ENCODE data around the gene EPAS1.

Gene EPAS1

GRCh38 chr2:46411985-46412384 lies 114.8 kb downstream of the EPAS1 start:
- Histone ChIP-seq H3K4me1 (ENCODE audit: insufficient read depth, poor library complexity, severe bottlenecking) (peaks cover 30% of the 10 kb centered on the region), H3K9me3 (ENCODE audit: severe bottlenecking) (peaks cover 3% of the 10 kb centered on the region)
- DNase-seq (ENCODE audit: low spot score): no peak

GRCh38 chr2:46413111-46413510 lies 115.9 kb downstream of the EPAS1 start:
- H3K4me1 ChIP-seq (ENCODE audit: insufficient read depth, poor library complexity, severe bottlenecking): peaks cover 30% of the 10 kb centered on the region

More at GRCh38 chr2:46411985-46412384, 114.8 kb downstream of the EPAS1 start:
- no peaks in the 10 kb centered on the region for H3K27me3 ChIP-seq (ENCODE audit: insufficient read depth, poor library complexity, severe bottlenecking)
- no peak for ATAC-seq (ENCODE audit: low read depth)
- H3K4me3 ChIP-seq (ENCODE audit: severe bottlenecking): no peak overlapping the region
- no peaks in the 10 kb centered on the region for H3K36me3 ChIP-seq (ENCODE audit: low read depth)
- H3K27ac ChIP-seq (ENCODE audit: poor library complexity, severe bottlenecking): peak overlapping the region; percentile 31
- TF ChIP-seq CTCF (IDR thresholded peaks at IDR 0.05; ENCODE audit: poor library complexity, severe bottlenecking): no peak

GRCh38 chr2:46413631-46414030 lies 116.4 kb downstream of the EPAS1 start:
- no peak overlapping the region for H3K4me3 ChIP-seq (ENCODE audit: severe bottlenecking)
- no peak overlapping the region for H3K27ac ChIP-seq (ENCODE audit: poor library complexity, severe bottlenecking)
- DNase-seq (ENCODE audit: low spot score) (no peak), ATAC-seq (ENCODE audit: low read depth) (no peak)
- no peaks in the 10 kb centered on the region for H3K36me3 ChIP-seq (ENCODE audit: low read depth)
- no peaks in the 10 kb centered on the region for H3K27me3 ChIP-seq (ENCODE audit: insufficient read depth, poor library complexity, severe bottlenecking)
- H3K4me1 ChIP-seq (ENCODE audit: insufficient read depth, poor library complexity, severe bottlenecking): peaks cover 24% of the 10 kb centered on the region
- H3K9me3 ChIP-seq (ENCODE audit: severe bottlenecking): peaks cover 9% of the 10 kb centered on the region
- no peak for TF ChIP-seq CTCF (IDR thresholded peaks at IDR 0.05; ENCODE audit: poor library complexity, severe bottlenecking)

More at GRCh38 chr2:46413111-46413510, 115.9 kb downstream of the EPAS1 start:
- Histone ChIP-seq H3K9me3 (ENCODE audit: severe bottlenecking) (peaks cover 9% of the 10 kb centered on the region), H3K27ac (ENCODE audit: poor library complexity, severe bottlenecking) (no peak overlapping the region), H3K36me3 (ENCODE audit: low read depth) (no peaks in the 10 kb centered on the region), H3K4me3 (ENCODE audit: severe bottlenecking) (no peak overlapping the region), H3K27me3 (ENCODE audit: insufficient read depth, poor library complexity, severe bottlenecking) (no peaks in the 10 kb centered on the region)
- DNase-seq (ENCODE audit: low spot score): no peak
- no peak for TF ChIP-seq CTCF (IDR thresholded peaks at IDR 0.05; ENCODE audit: poor library complexity, severe bottlenecking)
- no peak for ATAC-seq (ENCODE audit: low read depth)

- peaks cover 18% of the 10 kb centered on the region for H3K4me1 ChIP-seq (ENCODE audit: insufficient read depth, poor library complexity, severe bottlenecking)
- no peak for DNase-seq (ENCODE audit: low spot score)
- H3K9me3 ChIP-seq (ENCODE audit: severe bottlenecking): peaks cover 9% of the 10 kb centered on the region
- H3K4me3 ChIP-seq (ENCODE audit: severe bottlenecking): no peak overlapping the region
- TF ChIP-seq CTCF (IDR thresholded peaks at IDR 0.05; ENCODE audit: poor library complexity, severe bottlenecking): no peak
- H3K36me3 ChIP-seq (ENCODE audit: low read depth): no peaks in the 10 kb centered on the region
- H3K27me3 ChIP-seq (ENCODE audit: insufficient read depth, poor library complexity, severe bottlenecking): no peaks in the 10 kb centered on the region
- no peak for ATAC-seq (ENCODE audit: low read depth)
- no peak overlapping the region for H3K27ac ChIP-seq (ENCODE audit: poor library complexity, severe bottlenecking)
Observed at GRCh38 chr2:46414701-46415100, 117.5 kb downstream of the EPAS1 start.

- Histone ChIP-seq H3K27me3 (ENCODE audit: insufficient read depth, poor library complexity, severe bottlenecking) (no peaks in the 10 kb centered on the region), H3K27ac (ENCODE audit: poor library complexity, severe bottlenecking) (no peak overlapping the region), H3K4me1 (ENCODE audit: insufficient read depth, poor library complexity, severe bottlenecking) (peaks cover 4% of the 10 kb centered on the region), H3K4me3 (ENCODE audit: severe bottlenecking) (no peak overlapping the region), H3K36me3 (ENCODE audit: low read depth) (no peaks in the 10 kb centered on the region), H3K9me3 (ENCODE audit: severe bottlenecking) (peaks cover 9% of the 10 kb centered on the region)
- ATAC-seq (ENCODE audit: low read depth): no peak
- TF ChIP-seq CTCF (IDR thresholded peaks at IDR 0.05; ENCODE audit: poor library complexity, severe bottlenecking): no peak
- no peak for DNase-seq (ENCODE audit: low spot score)
Observed at GRCh38 chr2:46416280-46416679, 119.1 kb downstream of the EPAS1 start.

Measured in RWPE2 (cell line).